Endothelial cell of umbilical vein (primary cell): ENCODE results near the gene CPD.

Experiments used
- CTCF ChIP-seq, 2 donors: IDR thresholded peaks; 1 replicate in 1 of 2; 2 replicates in 1 of 2; pipeline ENCODE4 v1.5.1; 2011; ENCODE audit warnings: low read length in 2 of 2, mild to moderate bottlenecking in 2 of 2, moderate library complexity in 2 of 2, control low read depth in 1 of 2, inconsistent platforms in 1 of 2, low read depth in 1 of 2; ENCODE audit not compliant: insufficient read depth in 1 of 2; ENCODE audit errors: extremely low read depth in 1 of 2
- POLR2A ChIP-seq: IDR thresholded peaks from 2 replicates; pipeline ENCODE4 v1.6.1; 2012; ENCODE audit warnings: low read depth, mild to moderate bottlenecking, control low read depth, low read length

- no peak for TF ChIP-seq POLR2A
- no peak for TF ChIP-seq CTCF (IDR thresholded peaks at IDR 0.05; ENCODE audit: extremely low read depth in 1 of 2, insufficient read depth in 1 of 2, low read depth in 1 of 2, low read length in 2 of 2)
These were observed 34.4 kb downstream of the CPD start for GRCh38 chr17:30413109-30413508.
